ENCODE results near the gene SLC66A1.

SLC66A1 gene

GRCh38 chr1:19340387-19340937, 28.3 kb downstream of the SLC66A1 start:
- Histone ChIP-seq H3K9me3 (ENCODE audit: insufficient read depth, low read depth, low read length) (no peaks in the 10 kb centered on the region), H4K20me1 (ENCODE audit: insufficient read depth, low read length, poor library complexity, severe bottlenecking) (no peaks in the 10 kb centered on the region), H3K79me2 (ENCODE audit: insufficient read depth, low read length) (no peaks in the 10 kb centered on the region), H3K4me3 (ENCODE audit: low read length, poor library complexity, severe bottlenecking) (no peak overlapping the region), H3K4me1 (ENCODE audit: insufficient read depth, low read length, poor library complexity, severe bottlenecking) (no peaks in the 10 kb centered on the region), H3K9me2 (replicated peaks; ENCODE audit: low read depth, low read length) (no peaks in the 10 kb centered on the region), H3K4me2 (ENCODE audit: low read depth, low read length, poor library complexity, severe bottlenecking) (no peak overlapping the region), H2AFZ (ENCODE audit: low read length) (no peak overlapping the region), H3K27me3 (ENCODE audit: insufficient read depth, low read length, poor library complexity, severe bottlenecking) (no peaks in the 10 kb centered on the region), H3F3A (ENCODE audit: low read depth) (no peaks in the 10 kb centered on the region), H3K9ac (ENCODE audit: low read depth, low read length, poor library complexity, severe bottlenecking) (no peak overlapping the region), H3K36me3 (ENCODE audit: insufficient read depth, low read length) (peaks cover 58% of the 10 kb centered on the region; the same call in 1 of the 2 replicates)
- no peak for TF ChIP-seq CTCF (conservative IDR thresholded peaks at IDR 0.05; ENCODE audit: low read length)
- no peak for TF ChIP-seq EZH2phosphoT487 (IDR thresholded peaks at IDR 0.05; ENCODE audit: borderline replicate concordance)

GRCh38 chr1:19341201-19342061, 29.3 kb downstream of the SLC66A1 start:
- Histone ChIP-seq H3K9ac (ENCODE audit: low read depth, low read length, poor library complexity, severe bottlenecking) (no peak overlapping the region), H2AFZ (ENCODE audit: low read length) (no peak overlapping the region), H3K4me1 (ENCODE audit: insufficient read depth, low read length, poor library complexity, severe bottlenecking) (no peaks in the 10 kb centered on the region), H3K27me3 (ENCODE audit: insufficient read depth, low read length, poor library complexity, severe bottlenecking) (no peaks in the 10 kb centered on the region), H3K36me3 (ENCODE audit: insufficient read depth, low read length) (peaks cover 58% of the 10 kb centered on the region; the same call in 1 of the 2 replicates), H3K9me2 (replicated peaks; ENCODE audit: low read depth, low read length) (no peaks in the 10 kb centered on the region), H3K4me2 (ENCODE audit: low read depth, low read length, poor library complexity, severe bottlenecking) (no peak overlapping the region), H3K79me2 (ENCODE audit: insufficient read depth, low read length) (no peaks in the 10 kb centered on the region), H4K20me1 (ENCODE audit: insufficient read depth, low read length, poor library complexity, severe bottlenecking) (no peaks in the 10 kb centered on the region), H3F3A (ENCODE audit: low read depth) (no peaks in the 10 kb centered on the region), H3K4me3 (ENCODE audit: low read length, poor library complexity, severe bottlenecking) (no peak overlapping the region), H3K9me3 (ENCODE audit: insufficient read depth, low read depth, low read length) (no peaks in the 10 kb centered on the region)
- TF ChIP-seq CTCF (conservative IDR thresholded peaks at IDR 0.05; ENCODE audit: low read length) (peak; percentile 92), EZH2phosphoT487 (IDR thresholded peaks at IDR 0.05; ENCODE audit: borderline replicate concordance) (no peak)

GRCh38 chr1:19342062-19342750, 30.1 kb downstream of the SLC66A1 start:
- Histone ChIP-seq H3K36me3 (ENCODE audit: insufficient read depth, low read length) (peaks cover 58% of the 10 kb centered on the region; the same call in 1 of the 2 replicates), H3K4me1 (ENCODE audit: insufficient read depth, low read length, poor library complexity, severe bottlenecking) (no peaks in the 10 kb centered on the region), H3K4me2 (ENCODE audit: low read depth, low read length, poor library complexity, severe bottlenecking) (no peak overlapping the region), H3K4me3 (ENCODE audit: low read length, poor library complexity, severe bottlenecking) (no peak overlapping the region), H3K9me3 (ENCODE audit: insufficient read depth, low read depth, low read length) (no peaks in the 10 kb centered on the region), H3K9me2 (replicated peaks; ENCODE audit: low read depth, low read length) (no peaks in the 10 kb centered on the region), H3F3A (ENCODE audit: low read depth) (no peaks in the 10 kb centered on the region), H3K9ac (ENCODE audit: low read depth, low read length, poor library complexity, severe bottlenecking) (no peak overlapping the region), H3K27me3 (ENCODE audit: insufficient read depth, low read length, poor library complexity, severe bottlenecking) (no peaks in the 10 kb centered on the region), H4K20me1 (ENCODE audit: insufficient read depth, low read length, poor library complexity, severe bottlenecking) (no peaks in the 10 kb centered on the region), H2AFZ (ENCODE audit: low read length) (no peak overlapping the region), H3K79me2 (ENCODE audit: insufficient read depth, low read length) (no peaks in the 10 kb centered on the region)
- TF ChIP-seq EZH2phosphoT487 (IDR thresholded peaks at IDR 0.05; ENCODE audit: borderline replicate concordance), result no peak
- no peak for TF ChIP-seq CTCF (conservative IDR thresholded peaks at IDR 0.05; ENCODE audit: low read length)

Measured in Loucy (cell line).